WTC11 (cell line): Measurements from ENCODE around the gene STYK1. TPM values are rescaled to one million over a fixed set of nuclear protein-coding genes. Genes with fewer than 3 reads are reported as not detected.

Source experiments
- ATAC-seq: fragments of 200-7000 bp; cut with Tn5 transposase; 2 replicates; pipeline ENCODE4 v1.10.0; 2021; ENCODE audit warnings: mild to moderate bottlenecking, moderate library complexity
- CTCF ChIA-PET: fragments of 300-600 bp; sonication (Branson Sonifier 250); formaldehyde crosslinking; loops from one replicate; lab custom pipeline; 2021; ENCODE audit warnings: antibody characterized with exemption; lab: Charles Lee
- POLR2A ChIA-PET: fragments of 350-600 bp; sonication (Branson Sonifier 250); formaldehyde crosslinking; loops from one replicate; lab custom pipeline; 2021; ENCODE audit warnings: antibody characterized with exemption; lab: Charles Lee
- DNase-seq: peaks from one replicate; pipeline ENCODE4 v3.0.0; 2021; ENCODE audit warnings: low spot score
- H3K27ac Mint-ChIP-seq: 2 replicates; pipeline ENCODE4 v1.8.0; 2021; ENCODE audit warnings: mixed read lengths
- H3K27me3 Mint-ChIP-seq: 2 replicates; pipeline ENCODE4 v1.8.0; 2021; ENCODE audit warnings: low read depth, mild to moderate bottlenecking, moderate library complexity, mixed read lengths
- H3K36me3 Mint-ChIP-seq: 2 replicates; pipeline ENCODE4 v1.8.0; 2021; ENCODE audit warnings: mixed read lengths
- H3K4me1 Mint-ChIP-seq: 2 replicates; pipeline ENCODE4 v1.8.0; 2022; ENCODE audit warnings: mixed read lengths
- H3K4me3 Mint-ChIP-seq: 2 replicates; pipeline ENCODE4 v1.8.0; 2021; ENCODE audit warnings: mild to moderate bottlenecking, moderate library complexity, mixed read lengths
- H3K9me3 Mint-ChIP-seq: 2 replicates; pipeline ENCODE4 v1.8.0; 2021; ENCODE audit warnings: mixed read lengths
- FOXP4 ChIP-seq: sonication (generic); formaldehyde crosslinking; IDR thresholded peaks from 2 replicates; pipeline ENCODE4 v1.8.0; 2022; ENCODE audit warnings: mild to moderate bottlenecking, missing genetic modification reagents
- MAX ChIP-seq: sonication (generic); formaldehyde crosslinking; IDR thresholded peaks from 2 replicates; pipeline ENCODE4 v1.8.0; 2022; ENCODE audit warnings: mild to moderate bottlenecking, missing genetic modification reagents
- OVOL2 ChIP-seq: fragments of 250-450 bp; sonication (Bioruptor Pico); IDR thresholded peaks from 2 replicates; pipeline ENCODE4 v1.9.0; 2021; ENCODE audit warnings: mild to moderate bottlenecking, borderline replicate concordance
- PRRX2 ChIP-seq: fragments of 250-450 bp; sonication (Bioruptor Pico); IDR thresholded peaks from 2 replicates; pipeline ENCODE4 v1.8.0; 2021; ENCODE audit warnings: mild to moderate bottlenecking
- ZNF317 ChIP-seq: sonication (generic); formaldehyde crosslinking; IDR thresholded peaks from 2 replicates; pipeline ENCODE4 v1.8.1; 2023; ENCODE audit warnings: low read depth, mild to moderate bottlenecking, moderate library complexity, missing genetic modification reagents, borderline replicate concordance
- ZNF512 ChIP-seq: sonication (generic); formaldehyde crosslinking; IDR thresholded peaks from 2 replicates; pipeline ENCODE4 v1.8.1; 2022; ENCODE audit warnings: missing genetic modification reagents, borderline replicate concordance
- ZSCAN18 ChIP-seq: fragments of 250-450 bp; sonication (Bioruptor Pico); IDR thresholded peaks from 2 replicates; pipeline ENCODE4 v2.1.2; 2022; ENCODE audit warnings: mild to moderate bottlenecking, moderate library complexity
- total RNA-seq: library from RNA; stranded (reverse); gene quantifications from 3 replicates; pipeline ENCODE4 v1.2.3, GENCODE V29; 2021

Gene STYK1
- total RNA-seq, 1 experiment from 2014 or later = 1.6 TPM

GRCh38 chr12:10571141-10571540, 102.7 kb downstream of the STYK1 start:
- peaks cover 29% of the 10 kb centered on the region for H3K9me3 Mint-ChIP-seq
- peaks cover 24% of the 10 kb centered on the region for H3K36me3 Mint-ChIP-seq
- POLR2A ChIA-PET = no interaction called here
- H3K4me3 Mint-ChIP-seq = no peak overlapping the region
- H3K27me3 Mint-ChIP-seq = no peaks in the 10 kb centered on the region
- DNase-seq (no peak), ATAC-seq (no peak)
- no peak overlapping the region for H3K27ac Mint-ChIP-seq
- peaks cover 25% of the 10 kb centered on the region for H3K4me1 Mint-ChIP-seq
- TF ChIP-seq PRRX2 (CRISPR knock-in tag) = no peak
- TF ChIP-seq ZNF317 (CRISPR knock-in tag) = no peak
- TF ChIP-seq ZSCAN18 (CRISPR knock-in tag) = no peak
- no peak for TF ChIP-seq MAX (CRISPR knock-in tag)
- TF ChIP-seq ZNF512 = no peak
- TF ChIP-seq OVOL2 (CRISPR knock-in tag) = no peak
- TF ChIP-seq FOXP4 = no peak
- TF ChIP-seq, all 79 proteins: peak for 0
- CTCF ChIA-PET = no interaction called here

Other genes with a start within 250 kb of the STYK1 start
- gene KLRC2, start 238.0 kb downstream of the STYK1 start, total RNA-seq = not detected in 3 replicates
- gene KLRC1, start 220.7 kb downstream of the STYK1 start, total RNA-seq = not detected in 3 replicates
- 0.55 to 1.0 TPM (median 0.69 TPM) in 3 replicates for gene EIF2S3B, start 168.2 kb downstream of the STYK1 start, total RNA-seq
- 36.1 to 37.0 TPM (median 36.8 TPM) in 3 replicates for gene MAGOHB, start 60.4 kb downstream of the STYK1 start, total RNA-seq
- gene YBX3, start 49.3 kb upstream of the STYK1 start, total RNA-seq = 396 to 411 TPM (median 409 TPM) in 3 replicates
- gene TAS2R7, start 128.6 kb upstream of the STYK1 start, total RNA-seq = not detected in 3 replicates
- not detected in 3 replicates for gene TAS2R8, start 133.2 kb upstream of the STYK1 start, total RNA-seq
- not detected in 3 replicates for gene TAS2R9, start 136.1 kb upstream of the STYK1 start, total RNA-seq
- not detected in 3 replicates for gene TAS2R10, start 152.3 kb upstream of the STYK1 start, total RNA-seq
- gene PRR4, start 175.4 kb upstream of the STYK1 start, total RNA-seq = 0.87 to 2.7 TPM (median 1.6 TPM) in 3 replicates
- 6.7 to 15.1 TPM (median 8.1 TPM) in 3 replicates for gene PRH1, start 210.2 kb upstream of the STYK1 start, total RNA-seq
- gene TAS2R13, start 235.5 kb upstream of the STYK1 start, total RNA-seq = 0.37 to 0.62 TPM (median 0.37 TPM) in 3 replicates